GM10248 (cell line): ENCODE results near the gene PLCL2.

Experiments
- CTCF ChIA-PET: fragments of 300-600 bp; sonication (Branson Sonifier 250); formaldehyde crosslinking; extraction: SDS; loops from one replicate; lab custom pipeline; 2021; ENCODE audit warnings: antibody characterized with exemption; lab: Yijun Ruan, JAX
- POLR2A ChIA-PET: fragments of 350-650 bp; sonication (Branson Sonifier 250); formaldehyde crosslinking; extraction: SDS; loops from one replicate; lab custom pipeline; 2020; ENCODE audit warnings: antibody characterized with exemption; lab: Yijun Ruan, JAX
- DNase-seq: peaks from one replicate; pipeline ENCODE4 v3.0.0; 2012; ENCODE audit errors: extremely low spot score
- CTCF ChIP-seq: IDR thresholded peaks from 2 replicates; pipeline ENCODE4 v1.5.1; 2012; ENCODE audit warnings: mild to moderate bottlenecking, low read depth; ENCODE audit errors: extremely low read depth, missing control alignments, control extremely low read depth

PLCL2 gene

DNA sequence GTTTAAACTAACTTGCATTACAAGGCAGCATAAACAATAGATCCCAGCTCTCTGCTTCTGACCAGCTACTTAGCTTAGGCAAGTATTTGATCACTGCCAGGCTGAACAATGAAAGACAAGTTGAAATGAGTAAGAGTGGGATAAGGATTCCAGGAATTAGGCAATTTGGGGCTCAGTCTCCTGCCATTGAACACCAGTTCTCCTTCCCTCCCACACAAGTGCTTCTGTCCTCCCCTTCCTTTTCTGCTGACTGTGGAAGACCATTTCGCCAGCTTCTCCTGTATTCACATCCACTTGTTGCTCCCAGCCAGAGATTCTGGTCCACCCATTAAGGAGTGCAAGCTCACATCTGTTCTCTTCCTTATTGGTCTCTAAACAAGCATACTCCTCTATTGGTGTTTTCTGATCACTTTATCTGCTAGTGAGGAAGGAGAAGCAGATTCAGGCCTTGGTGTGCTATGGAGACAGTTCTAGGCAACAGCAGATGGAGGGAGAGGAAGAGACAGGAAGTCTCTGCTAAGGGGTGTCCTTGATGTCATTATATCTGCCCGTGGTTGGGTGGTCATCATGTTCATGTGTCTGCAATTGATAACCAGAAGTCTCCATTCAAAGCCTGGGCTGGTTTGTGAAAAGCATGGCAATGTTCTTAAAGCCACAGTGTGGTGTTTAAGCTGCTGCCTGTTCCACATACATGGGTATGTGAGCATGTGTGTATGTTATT is 121.5 kb downstream of the PLCL2 start:
- no peak for DNase-seq
- POLR2A ChIA-PET, result no interaction called here
- CTCF ChIA-PET, result interaction anchor here (0.9 to 1.8 kb wide), 3 partner anchors 8 to 19 kb away, joined by 3 to 4 read pairs (median 3); no protein-coding TSS in a partner anchor
- no peak for TF ChIP-seq CTCF

- ChIA-PET POLR2A (no interaction called here), CTCF (interaction anchor here (2.3 kb wide), 1 partner anchor 10 kb away, joined by 8 read pairs; no protein-coding TSS in a partner anchor)
- no peak for DNase-seq
- no peak for TF ChIP-seq CTCF
Observed at GRCh38 chr3:17007284-17007683, 122.5 kb downstream of the PLCL2 start.

DNA sequence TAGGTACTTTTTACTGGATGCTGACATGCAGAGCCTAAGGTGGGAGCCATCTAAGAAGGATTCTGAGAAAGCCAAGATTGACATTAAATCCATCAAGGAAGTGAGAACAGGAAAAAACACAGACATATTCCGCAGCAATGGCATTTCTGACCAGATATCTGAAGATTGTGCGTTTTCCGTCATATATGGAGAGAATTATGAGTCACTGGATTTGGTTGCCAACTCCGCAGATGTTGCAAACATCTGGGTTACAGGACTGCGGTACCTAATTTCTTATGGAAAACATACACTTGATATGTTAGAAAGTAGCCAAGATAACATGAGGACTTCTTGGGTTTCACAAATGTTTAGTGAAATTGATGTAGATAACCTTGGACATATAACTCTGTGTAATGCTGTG is 125.1 kb downstream of the PLCL2 start:
- ChIA-PET CTCF (interaction anchor here (1.0 to 1.4 kb wide), 2 partner anchors 82 to 93 kb away, joined by 3 read pairs; no protein-coding TSS in a partner anchor), POLR2A (no interaction called here)

GRCh38 chr3:17011728-17012338 is 127.1 kb downstream of the PLCL2 start:
- ChIA-PET CTCF (no interaction called here), POLR2A (no interaction called here)
- DNase-seq, result no peak
- TF ChIP-seq CTCF, result no peak

More for the DNA sequence above, 125.1 kb downstream of the PLCL2 start:
- no peak for DNase-seq
- no peak for TF ChIP-seq CTCF

- ChIA-PET POLR2A (no interaction called here), CTCF (interaction anchor here (0.7 kb wide), 1 partner anchor 53 kb away, joined by 3 read pairs; no protein-coding TSS in a partner anchor)
- TF ChIP-seq CTCF, result no peak
- no peak for DNase-seq
Observed at GRCh38 chr3:17013050-17013449, 128.3 kb downstream of the PLCL2 start.

DNA sequence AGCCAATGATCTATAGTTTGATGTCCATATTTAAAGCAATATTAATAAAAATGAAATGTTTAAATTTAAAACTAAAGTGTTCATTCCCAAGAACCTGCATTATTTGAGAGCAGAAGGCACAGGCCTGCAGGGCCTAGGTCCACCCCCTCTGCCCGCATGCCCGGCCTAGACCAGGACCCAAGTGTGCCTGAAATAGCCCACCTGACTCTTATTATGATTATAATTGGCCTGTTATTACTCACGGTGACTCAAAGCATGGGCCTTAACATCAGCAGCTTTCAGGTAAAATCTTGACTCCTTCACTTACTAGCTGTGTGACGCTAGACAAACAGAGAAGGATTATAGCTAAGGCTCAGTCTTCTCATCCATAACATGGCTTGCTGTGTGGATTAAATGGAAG is 128.8 kb downstream of the PLCL2 start:
- ChIA-PET CTCF (no interaction called here), POLR2A (no interaction called here)
- no peak for TF ChIP-seq CTCF
- DNase-seq, result no peak
